MCF 10A (cell line): ENCODE results near the gene PLBD2. TPM values are rescaled to one million over a fixed set of nuclear protein-coding genes. Genes with fewer than 3 reads are reported as not detected.

Source experiments
- BruUV-seq: library from RNA; stranded (reverse); fragments of 400-500 nt; replicated peaks from 2 replicates; lab custom pipeline; 2021; lab: Mats Ljungman, UMichigan
- CTCF ChIA-PET: fragments of 300-600 bp; sonication (Branson Sonifier 250); formaldehyde crosslinking; extraction: SDS; loops from one replicate; lab custom pipeline; 2021; ENCODE audit warnings: antibody characterized with exemption, inconsistent platforms; lab: Yijun Ruan, JAX
- POLR2A ChIA-PET: fragments of 300-600, 350-650 bp; sonication (Branson Sonifier 250); formaldehyde crosslinking; extraction: SDS; loops from one replicate; lab custom pipeline; 2020; ENCODE audit warnings: antibody characterized with exemption, inconsistent platforms; lab: Yijun Ruan, JAX
- DNase-seq: peaks from one replicate; pipeline ENCODE4 v3.0.0-alpha.2; 2018; ENCODE audit not compliant: unreplicated experiment
- H3K27ac Mint-ChIP-seq: one replicate; pipeline ENCODE4 v1.8.0; 2022; ENCODE audit warnings: mild to moderate bottlenecking, low read depth, mixed read lengths; ENCODE audit not compliant: unreplicated experiment
- H3K27me3 Mint-ChIP-seq: one replicate; pipeline ENCODE4 v1.8.0; 2022; ENCODE audit warnings: mixed read lengths; ENCODE audit not compliant: insufficient read depth, unreplicated experiment
- H3K36me3 Mint-ChIP-seq: one replicate; pipeline ENCODE4 v1.8.0; 2022; ENCODE audit warnings: mild to moderate bottlenecking, moderate library complexity, mixed read lengths; ENCODE audit not compliant: insufficient read depth, unreplicated experiment
- H3K4me1 Mint-ChIP-seq: one replicate; pipeline ENCODE4 v1.8.0; 2022; ENCODE audit warnings: mixed read lengths; ENCODE audit not compliant: insufficient read depth, unreplicated experiment
- H3K4me3 Mint-ChIP-seq: one replicate; pipeline ENCODE4 v1.8.0; 2022; ENCODE audit warnings: mild to moderate bottlenecking, moderate library complexity, mixed read lengths; ENCODE audit not compliant: unreplicated experiment
- H3K9me3 Mint-ChIP-seq: one replicate; pipeline ENCODE4 v1.8.0; 2022; ENCODE audit warnings: mixed read lengths; ENCODE audit not compliant: unreplicated experiment
- intact Hi-C: fragments of 100-400 bp; cut with micrococcal nuclease; formaldehyde crosslinking; loops from 2 replicates; pipeline ENCODE4 v1.14.1; 2022
- total RNA-seq: library from RNA; stranded (reverse); gene quantifications from 2 replicates; pipeline ENCODE4 v1.2.3, GENCODE V29; 2022
- TF ChIP-seq, protein P1 (sequence below): fragments of 200-600 bp; IDR thresholded peaks from one replicate; pipeline ENCODE4 v1.8.0; 2022; ENCODE audit warnings: antibody characterized with exemption, mild to moderate bottlenecking; ENCODE audit not compliant: unreplicated experiment

PLBD2 gene
- total RNA-seq, 1 experiment from 2014 or later: 18.1 TPM

DNA sequence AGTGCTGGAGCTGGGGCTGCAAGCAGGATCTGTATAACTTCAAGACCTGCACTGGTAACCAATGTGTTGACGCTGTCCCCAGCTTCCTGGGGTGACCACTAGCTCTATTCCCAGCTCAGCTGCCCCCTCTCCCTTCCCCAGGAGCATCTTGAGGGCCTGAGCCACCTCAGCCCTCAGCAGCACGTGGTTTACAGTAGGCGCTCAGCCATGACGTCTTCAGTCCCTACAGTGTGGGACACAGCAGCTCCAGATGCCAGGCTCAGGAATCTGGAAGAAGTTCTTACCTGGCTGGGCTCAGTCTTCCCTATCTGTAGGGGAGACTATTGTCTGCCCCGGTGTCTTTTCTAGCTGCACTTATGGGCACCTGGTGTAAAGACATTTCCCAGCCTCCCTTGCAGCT lies 36.7 kb downstream of the PLBD2 start:
- BruUV-seq: no TSS peak
- ChIA-PET CTCF (no interaction called here), POLR2A (interaction anchor here (0.6 kb wide), 2 partner anchors 12 to 36 kb away, joined by 3 read pairs; partner anchors contain the start of gene PLBD2)
- no peaks in the 10 kb centered on the region for H3K9me3 Mint-ChIP-seq
- intact Hi-C loops: no loop called here
- no peaks in the 10 kb centered on the region for H3K27me3 Mint-ChIP-seq
- H3K4me1 Mint-ChIP-seq: no peaks in the 10 kb centered on the region
- DNase-seq: no peak
- TF ChIP-seq, protein P1, sequence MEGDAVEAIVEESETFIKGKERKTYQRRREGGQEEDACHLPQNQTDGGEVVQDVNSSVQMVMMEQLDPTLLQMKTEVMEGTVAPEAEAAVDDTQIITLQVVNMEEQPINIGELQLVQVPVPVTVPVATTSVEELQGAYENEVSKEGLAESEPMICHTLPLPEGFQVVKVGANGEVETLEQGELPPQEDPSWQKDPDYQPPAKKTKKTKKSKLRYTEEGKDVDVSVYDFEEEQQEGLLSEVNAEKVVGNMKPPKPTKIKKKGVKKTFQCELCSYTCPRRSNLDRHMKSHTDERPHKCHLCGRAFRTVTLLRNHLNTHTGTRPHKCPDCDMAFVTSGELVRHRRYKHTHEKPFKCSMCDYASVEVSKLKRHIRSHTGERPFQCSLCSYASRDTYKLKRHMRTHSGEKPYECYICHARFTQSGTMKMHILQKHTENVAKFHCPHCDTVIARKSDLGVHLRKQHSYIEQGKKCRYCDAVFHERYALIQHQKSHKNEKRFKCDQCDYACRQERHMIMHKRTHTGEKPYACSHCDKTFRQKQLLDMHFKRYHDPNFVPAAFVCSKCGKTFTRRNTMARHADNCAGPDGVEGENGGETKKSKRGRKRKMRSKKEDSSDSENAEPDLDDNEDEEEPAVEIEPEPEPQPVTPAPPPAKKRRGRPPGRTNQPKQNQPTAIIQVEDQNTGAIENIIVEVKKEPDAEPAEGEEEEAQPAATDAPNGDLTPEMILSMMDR: no peak
- no peak overlapping the region for H3K27ac Mint-ChIP-seq
- peaks cover 6% of the 10 kb centered on the region for H3K36me3 Mint-ChIP-seq
- no peak overlapping the region for H3K4me3 Mint-ChIP-seq

DNA sequence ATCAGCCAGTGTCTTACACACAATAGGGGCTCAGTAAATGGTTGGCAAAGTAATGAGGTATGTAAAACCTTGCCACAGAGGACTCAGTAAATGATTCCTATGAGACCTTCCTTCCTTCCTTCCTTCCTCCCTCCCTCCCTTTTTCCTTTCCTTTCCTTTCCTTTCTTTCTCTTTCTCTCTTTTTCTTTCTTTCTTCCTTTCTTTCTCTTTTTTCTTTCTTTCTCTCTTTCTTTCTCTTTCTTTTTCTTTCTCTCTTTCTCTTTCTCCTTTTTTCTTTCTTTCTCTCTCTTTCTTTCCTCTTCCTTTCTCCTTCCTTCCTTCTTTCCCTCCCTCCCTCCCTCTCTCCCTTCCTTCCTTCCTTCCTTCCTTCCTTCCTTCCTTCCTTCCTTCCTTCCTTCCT lies 37.8 kb downstream of the PLBD2 start:
- no TSS peak for BruUV-seq
- TF ChIP-seq, protein P1: no peak
- H3K4me1 Mint-ChIP-seq: no peaks in the 10 kb centered on the region
- no peaks in the 10 kb centered on the region for H3K9me3 Mint-ChIP-seq
- no peak overlapping the region for H3K27ac Mint-ChIP-seq
- ChIA-PET CTCF (no interaction called here), POLR2A (no interaction called here)
- DNase-seq: no peak
- peaks cover 6% of the 10 kb centered on the region for H3K36me3 Mint-ChIP-seq
- intact Hi-C loops: no loop called here
- no peak overlapping the region for H3K4me3 Mint-ChIP-seq
- H3K27me3 Mint-ChIP-seq: no peaks in the 10 kb centered on the region

DNA sequence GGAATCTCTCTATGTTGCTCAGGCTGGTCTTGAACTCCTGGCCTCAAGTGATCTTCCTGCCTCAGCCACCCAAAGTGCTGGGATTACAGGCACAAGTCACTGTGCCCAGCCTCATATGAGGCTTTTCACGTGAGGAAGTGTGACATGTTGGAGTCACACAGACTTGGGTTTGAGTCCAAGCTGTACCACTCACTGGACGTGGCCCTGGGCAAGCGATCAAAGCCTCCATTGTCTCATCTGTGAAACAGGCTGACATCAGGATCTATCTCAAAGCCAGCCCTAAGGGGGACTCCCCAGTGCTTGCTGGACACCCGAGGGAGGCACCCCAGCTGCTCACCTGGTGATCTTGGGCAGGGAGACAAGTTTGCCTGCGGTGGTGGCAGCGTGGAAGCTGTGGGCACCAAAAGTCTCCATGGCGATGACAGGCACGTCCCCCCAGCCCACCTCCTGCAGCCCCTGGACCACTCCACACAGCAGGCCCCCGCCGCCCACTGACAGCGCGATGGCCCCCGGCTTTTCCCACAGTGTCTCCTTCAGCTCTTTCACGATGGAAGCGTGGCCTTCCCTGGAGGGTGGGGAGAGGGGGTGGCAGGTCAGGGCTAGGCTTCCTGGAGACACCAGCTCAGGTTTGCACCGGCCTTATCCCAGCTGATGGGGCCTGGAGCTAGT lies 38.6 kb downstream of the PLBD2 start:
- no peaks in the 10 kb centered on the region for H3K9me3 Mint-ChIP-seq
- TF ChIP-seq, protein P1: no peak
- no peak for DNase-seq
- no peak overlapping the region for H3K27ac Mint-ChIP-seq
- no TSS peak for BruUV-seq
- H3K4me1 Mint-ChIP-seq: no peaks in the 10 kb centered on the region
- H3K36me3 Mint-ChIP-seq: peaks cover 6% of the 10 kb centered on the region
- no peaks in the 10 kb centered on the region for H3K27me3 Mint-ChIP-seq
- CTCF ChIA-PET: interaction anchor here (1.0 kb wide), 1 partner anchor 9 kb away, joined by 3 read pairs; no protein-coding TSS in a partner anchor
- no peak overlapping the region for H3K4me3 Mint-ChIP-seq
- POLR2A ChIA-PET: interaction anchor here (0.6 to 1.1 kb wide), 2 partner anchors 11 to 21 kb away, joined by 3 read pairs; no protein-coding TSS in a partner anchor
- intact Hi-C loops: no loop called here

DNA sequence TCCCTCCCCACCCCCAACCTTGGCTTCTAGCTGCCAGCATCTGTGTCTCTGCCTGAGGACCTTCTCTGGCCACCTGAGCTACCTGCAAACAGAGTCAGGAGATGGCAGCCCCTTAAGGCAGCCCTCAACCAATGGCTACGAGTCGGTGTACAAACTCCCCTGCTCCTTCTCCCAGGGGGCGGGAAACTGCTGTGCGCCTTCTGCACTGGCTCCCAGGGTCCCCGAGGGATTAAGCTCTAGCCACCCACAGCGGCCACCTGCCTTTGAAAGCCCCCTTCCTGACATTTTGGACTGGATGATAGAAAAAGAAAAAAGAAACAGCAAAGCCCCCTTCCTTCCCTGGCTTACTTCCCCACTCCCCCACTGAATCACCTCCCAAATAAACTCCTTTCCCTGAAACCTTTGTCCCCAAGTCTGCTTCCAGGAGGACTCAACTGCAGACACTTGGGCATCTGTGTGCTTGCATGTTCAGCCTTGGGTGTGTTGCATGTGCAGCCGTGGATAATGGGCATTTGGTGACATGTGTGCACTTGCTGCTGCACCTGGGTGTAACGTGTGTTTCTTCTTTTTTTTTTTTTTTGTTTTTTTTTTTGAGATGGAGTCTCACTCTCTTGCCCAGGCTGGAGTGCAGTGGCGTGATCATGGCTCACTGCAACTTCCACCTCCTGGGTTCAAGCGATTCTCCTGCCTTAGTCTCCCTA lies 39.3 kb downstream of the PLBD2 start:
- Mint-ChIP-seq H3K36me3 (peaks cover 6% of the 10 kb centered on the region), H3K4me3 (no peak overlapping the region), H3K9me3 (no peaks in the 10 kb centered on the region), H3K4me1 (no peaks in the 10 kb centered on the region), H3K27me3 (no peaks in the 10 kb centered on the region), H3K27ac (no peak overlapping the region)
- intact Hi-C loops: no loop called here
- ChIA-PET CTCF (interaction anchor here (1.0 kb wide), 1 partner anchor 10 kb away, joined by 3 read pairs; no protein-coding TSS in a partner anchor), POLR2A (interaction anchor here (0.6 to 1.1 kb wide), 2 partner anchors 10 to 20 kb away, joined by 3 read pairs; no protein-coding TSS in a partner anchor)
- no peak for DNase-seq
- TF ChIP-seq, protein P1: no peak
- BruUV-seq: no TSS peak
